Measurements from ENCODE around the gene TCF15.
"Not testable (repeated sequence)": the region's sequence is repeated elsewhere in the genome, so short reads cannot be mapped to it uniquely, and the experiment has no call there.

TCF15 gene

GRCh38 chr20:608970-609369 is 1.1 kb downstream of the TCF15 start:
- no peak for DNase-seq

GRCh38 chr20:607476-607875 is 2.6 kb downstream of the TCF15 start:
- no peak for DNase-seq

DNA sequence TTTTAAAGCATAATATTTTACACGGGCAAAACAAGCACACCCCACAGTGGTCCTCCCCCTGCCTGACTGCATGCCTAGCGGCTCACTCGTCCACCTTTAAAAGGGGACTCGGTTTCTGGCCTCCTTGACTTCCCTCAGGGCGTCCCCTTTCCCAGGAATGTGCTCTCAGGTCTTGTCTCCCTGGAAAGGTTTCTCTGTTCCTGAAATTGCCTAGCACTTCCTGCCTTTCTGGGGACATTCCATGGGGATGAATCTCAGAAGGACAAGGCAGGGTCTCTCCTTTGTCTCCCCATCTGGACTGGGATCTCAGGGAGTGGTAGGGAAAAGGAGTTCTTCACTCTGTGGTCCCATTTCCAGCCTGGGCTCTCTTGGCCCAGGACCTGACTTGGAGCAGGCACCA is 4.9 kb downstream of the TCF15 start:
- DNase-seq: no peak

DNA sequence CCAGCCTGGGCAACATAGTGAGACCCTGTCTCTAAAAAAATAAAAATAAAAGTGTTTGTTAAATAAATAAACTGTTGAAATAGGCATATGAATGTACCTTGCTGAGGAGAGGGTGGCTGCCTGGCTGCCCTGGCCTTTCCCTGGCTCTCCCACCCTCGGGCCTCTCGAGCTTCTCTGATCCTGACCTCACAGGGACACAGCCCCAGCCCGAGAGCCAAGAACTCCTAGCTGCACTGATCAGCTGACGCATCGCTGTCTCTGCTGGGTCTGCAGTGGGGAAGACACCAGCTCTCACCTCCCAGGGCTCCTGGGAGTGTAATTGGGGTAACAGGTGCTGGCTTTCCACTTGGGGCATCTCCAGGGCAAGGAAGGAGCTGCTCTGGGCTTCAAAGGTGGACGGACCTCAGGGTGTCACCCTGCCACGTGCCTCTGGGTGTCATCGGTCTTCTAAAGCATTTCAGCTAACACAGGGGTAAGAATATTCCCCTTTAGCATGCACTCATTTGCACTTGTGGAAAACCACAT is 6.9 kb downstream of the TCF15 start:
- no peak for DNase-seq

DNA sequence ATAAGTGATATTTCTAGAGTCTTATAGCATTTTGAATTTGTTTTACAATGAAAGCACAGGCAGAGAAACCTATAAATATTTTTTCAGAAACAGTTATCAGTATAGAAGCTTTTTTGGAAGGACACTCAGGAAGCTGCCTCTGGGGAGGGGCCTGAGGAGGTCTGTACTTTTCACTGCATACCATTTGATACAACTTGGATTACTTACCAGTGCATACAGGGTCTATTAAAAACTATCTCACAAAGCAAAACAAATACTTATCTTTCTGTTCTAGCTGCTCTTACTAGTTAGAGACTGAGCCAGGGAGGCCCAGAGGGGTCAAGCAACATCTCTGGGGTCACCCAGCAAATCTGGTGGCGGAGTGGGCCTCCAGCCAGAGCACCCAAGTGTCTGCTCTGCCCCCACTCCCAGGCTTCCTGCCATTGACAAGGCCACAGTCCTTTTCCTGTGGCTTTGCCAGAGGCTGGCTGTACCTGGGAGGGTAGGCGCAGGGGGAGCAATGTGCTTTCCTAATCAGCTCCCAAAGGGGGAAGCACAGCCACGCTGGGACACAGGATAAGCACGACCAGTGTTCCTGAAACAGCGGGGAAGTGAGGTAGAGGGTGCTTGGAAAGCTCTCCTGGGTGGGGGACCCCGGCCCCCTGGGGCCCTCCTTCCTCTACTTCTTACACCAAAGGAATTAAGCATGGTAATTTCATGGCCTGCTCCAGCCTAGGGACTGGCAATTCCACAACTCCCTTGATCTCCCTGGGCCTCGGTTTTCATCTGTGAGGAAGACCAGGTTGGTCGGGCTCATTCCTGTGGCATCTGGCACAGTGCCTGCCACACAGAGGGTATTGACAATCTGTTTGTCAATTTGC is 7.8 kb downstream of the TCF15 start:
- no peak for DNase-seq

GRCh38 chr20:600736-601135 is 9.4 kb downstream of the TCF15 start:
- no peak for DNase-seq

DNA sequence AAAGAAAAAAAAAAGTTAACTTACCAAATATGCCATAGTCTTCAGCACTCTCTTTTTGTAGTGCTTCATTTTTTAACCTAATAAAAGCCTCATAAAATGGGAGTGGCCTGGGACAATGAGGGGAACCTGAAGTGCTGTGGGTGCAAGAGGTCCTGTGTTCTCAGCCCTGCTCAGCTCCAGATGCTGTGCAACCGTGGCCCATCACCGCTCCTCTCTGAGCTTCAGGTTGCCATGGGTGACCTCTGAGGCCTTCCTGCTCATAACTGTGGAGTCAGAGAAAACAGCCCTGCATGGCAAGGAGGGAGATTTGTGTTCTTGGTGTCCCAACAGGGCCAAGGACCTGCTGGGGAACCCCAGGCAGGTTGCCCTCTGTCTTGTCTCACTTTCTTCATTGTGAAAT is 10.0 kb downstream of the TCF15 start:
- no peak for DNase-seq

DNA sequence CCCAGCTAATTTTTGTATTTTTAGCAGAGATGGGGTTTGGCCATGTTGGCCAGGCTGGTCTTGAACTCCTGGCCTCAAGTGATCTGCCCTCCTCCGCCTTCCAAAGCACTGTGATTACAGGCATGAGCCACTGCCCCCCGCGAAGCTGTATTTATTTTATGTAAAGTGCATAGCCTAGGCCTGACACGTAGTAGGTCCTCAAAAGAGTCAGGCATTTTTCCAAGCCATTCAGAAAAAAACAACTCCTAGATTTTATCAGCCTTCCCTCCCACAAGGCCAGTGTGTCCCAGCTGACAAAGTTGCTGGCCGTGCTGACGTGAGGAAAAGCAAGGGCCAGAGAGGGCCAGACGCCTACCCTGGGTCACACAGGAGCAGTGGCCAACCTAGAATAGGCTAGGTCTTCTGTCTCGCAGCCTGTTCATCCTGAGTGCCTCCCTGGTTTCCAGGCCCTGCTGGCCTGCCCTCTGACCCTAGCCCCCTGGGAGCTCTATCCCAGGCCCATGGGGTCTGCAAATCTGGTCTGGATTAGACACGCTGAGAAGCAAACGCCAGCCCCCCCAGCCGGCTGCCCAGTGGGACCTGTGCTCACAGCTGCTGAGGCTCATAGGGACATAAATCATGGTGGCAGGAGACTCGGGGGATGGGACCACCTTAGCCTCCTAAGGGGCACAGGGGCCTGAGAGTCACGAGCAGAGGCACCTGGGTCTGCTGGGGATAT is 11.8 kb downstream of the TCF15 start:
- no peak for DNase-seq

GRCh38 chr20:597560-597959 is 12.5 kb downstream of the TCF15 start:
- no peak for DNase-seq

- DNase-seq: no peak
Measured at GRCh38 chr20:595330-596308, 14.5 kb downstream of the TCF15 start.

GRCh38 chr20:592506-592905 is 17.6 kb downstream of the TCF15 start:
- no peak for DNase-seq

GRCh38 chr20:591941-592340 is 18.2 kb downstream of the TCF15 start:
- no peak for DNase-seq

DNA sequence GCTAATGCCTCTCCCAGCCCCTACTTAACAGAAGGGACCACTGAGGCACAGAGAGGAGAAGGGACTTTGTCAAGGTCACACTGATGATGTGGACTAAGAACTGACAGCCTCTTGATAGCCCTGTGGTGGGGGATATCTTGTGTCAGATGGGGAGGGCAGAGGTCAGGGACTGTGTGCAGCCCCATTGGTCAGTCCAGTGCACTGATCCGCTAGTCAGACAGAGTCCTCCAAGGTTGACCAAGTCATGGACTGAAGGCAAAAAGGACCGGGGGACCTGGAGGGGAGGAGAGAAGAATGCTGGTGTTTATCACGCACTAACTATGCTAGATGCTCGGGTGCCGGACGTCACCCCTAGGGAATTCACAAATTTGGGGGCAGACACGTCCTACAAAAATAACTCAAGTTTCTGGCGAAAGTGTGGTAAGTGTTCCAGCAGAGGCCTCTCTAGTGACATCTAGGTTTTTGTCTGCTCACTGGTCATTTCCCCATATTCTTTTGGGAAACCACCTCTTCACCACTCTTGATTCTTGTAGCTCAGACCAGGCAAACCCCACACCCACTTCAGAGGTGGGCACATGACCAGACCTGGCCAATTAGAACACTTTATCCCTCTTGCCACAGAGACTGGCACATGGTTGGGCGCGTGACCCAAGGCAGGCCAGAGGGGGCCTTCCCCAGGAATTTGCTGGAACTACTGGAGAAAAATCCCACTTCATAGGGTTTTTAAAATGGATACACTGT is 21.0 kb downstream of the TCF15 start:
- no peak for DNase-seq

GRCh38 chr20:588476-588875 is 21.6 kb downstream of the TCF15 start:
- DNase-seq: no peak

GRCh38 chr20:584971-585301 is 25.2 kb downstream of the TCF15 start:
- no peak for DNase-seq

GRCh38 chr20:584161-584970 is 25.7 kb downstream of the TCF15 start:
- DNase-seq: no peak

GRCh38 chr20:582204-582603 is 27.9 kb downstream of the TCF15 start:
- DNase-seq: no peak

GRCh38 chr20:578940-579690 is 31.0 kb downstream of the TCF15 start:
- DNase-seq: not testable (repeated sequence)

DNA sequence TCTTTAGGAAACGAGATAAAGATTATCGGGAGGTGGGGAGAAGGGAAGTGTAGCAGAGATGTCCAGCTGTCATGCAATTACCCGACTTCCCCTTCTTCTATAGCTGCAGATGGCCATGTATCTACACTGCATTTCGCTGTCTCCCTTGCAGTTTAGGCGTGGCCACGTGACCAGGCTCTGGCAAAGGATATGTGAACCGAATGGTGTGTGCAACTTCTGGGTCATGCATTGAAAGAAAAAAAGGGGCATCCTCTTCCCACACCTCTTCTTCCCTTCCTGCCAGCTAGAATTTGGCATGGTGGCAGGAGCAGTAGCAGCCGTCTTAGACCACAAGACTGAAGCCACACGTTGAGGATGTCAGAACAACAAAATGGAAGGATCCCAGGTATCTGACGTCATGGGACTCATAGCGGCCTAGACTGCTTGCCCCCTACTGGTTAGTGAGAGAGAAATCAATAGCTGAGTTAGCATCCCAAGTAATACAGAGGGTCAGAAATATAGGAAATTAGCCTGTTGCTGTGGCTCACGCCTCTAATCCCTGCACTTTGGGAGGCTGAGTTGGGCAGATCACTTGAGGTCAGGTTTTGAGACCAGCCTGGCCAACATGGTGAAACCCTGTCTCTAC is 32.8 kb downstream of the TCF15 start:
- no peak for DNase-seq

DNA sequence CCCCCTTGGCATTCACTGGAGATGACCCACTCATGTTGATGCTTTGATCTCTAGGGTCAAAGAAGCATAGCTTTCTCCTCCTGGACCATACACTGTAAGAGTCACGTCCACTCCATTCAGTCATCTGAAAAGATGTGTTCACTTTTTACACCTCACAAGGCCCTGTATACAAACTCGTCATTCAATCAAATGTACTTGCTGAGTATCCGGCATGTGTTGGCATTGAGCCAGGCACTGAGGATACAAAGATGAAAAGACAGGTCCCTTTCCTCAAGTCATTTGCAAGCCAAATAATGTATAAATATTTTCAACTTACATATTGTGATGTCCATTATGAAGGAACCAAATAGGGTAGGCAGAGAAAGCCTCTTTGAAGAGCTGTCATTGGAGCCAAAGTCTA is 34.0 kb downstream of the TCF15 start:
- no peak for DNase-seq

Measured in midbrain (tissue), 1 donor.